HCT116 (cell line): ENCODE results near the gene TENM3.

Experiments used
- CEBPB ChIP-seq: IDR thresholded peaks from 2 replicates; pipeline ENCODE4 v1.6.1; 2012; ENCODE audit warnings: low read depth
- CTCF ChIP-seq, 3 experiments: fragments of 200-600 bp in 1 of 3; sonication (generic) in 1 of 3; IDR thresholded peaks in 2 of 3; conservative IDR thresholded peaks in 1 of 3; 2 replicates each; pipeline ENCODE4 v1.5.1; 2012 to 2017; ENCODE audit warnings: low read depth in 2 of 3, low read length in 2 of 3, antibody characterized with exemption in 1 of 3, borderline replicate concordance in 1 of 3, control low read depth in 1 of 3, mild to moderate bottlenecking in 1 of 3, mixed read lengths in 1 of 3, mixed run types in 1 of 3, moderate library complexity in 1 of 3; ENCODE audit not compliant: insufficient read depth in 1 of 3
- EZH2 ChIP-seq: fragments of 200-600 bp; sonication (generic); IDR thresholded peaks from 2 replicates; pipeline ENCODE4 v1.6.1; 2017; ENCODE audit warnings: antibody characterized with exemption, mixed run types
- MAX ChIP-seq: IDR thresholded peaks from 2 replicates; pipeline ENCODE4 v1.6.1; 2012
- POLR2A ChIP-seq: IDR thresholded peaks from 2 replicates; pipeline ENCODE4 v1.7.0; 2011; ENCODE audit warnings: borderline replicate concordance; ENCODE audit not compliant: insufficient read depth, insufficient read length; ENCODE audit errors: extremely low read depth
- POLR2AphosphoS5 ChIP-seq: IDR thresholded peaks from 2 replicates; pipeline ENCODE4 v1.6.1; 2011; ENCODE audit warnings: mild to moderate bottlenecking, low read depth, low read length, moderate library complexity
- RAD21 ChIP-seq: IDR thresholded peaks from 2 replicates; pipeline ENCODE4 v1.6.1; 2012; ENCODE audit warnings: low read depth, mild to moderate bottlenecking
- SIN3A ChIP-seq: IDR thresholded peaks from 2 replicates; pipeline ENCODE4 v1.6.1; 2012; ENCODE audit warnings: low read depth
- SP1 ChIP-seq: IDR thresholded peaks from 2 replicates; pipeline ENCODE4 v1.6.1; 2012; ENCODE audit warnings: low read depth
- YY1 ChIP-seq: IDR thresholded peaks from 2 replicates; pipeline ENCODE4 v1.6.1; 2011; ENCODE audit warnings: low read length, low read depth, moderate library complexity, mild to moderate bottlenecking; ENCODE audit not compliant: insufficient replicate concordance; ENCODE audit errors: extremely low read depth
- ZBTB33 ChIP-seq: IDR thresholded peaks from 2 replicates; pipeline ENCODE4 v1.6.1; 2011; ENCODE audit warnings: mild to moderate bottlenecking, low read length, moderate library complexity; ENCODE audit not compliant: insufficient replicate concordance; ENCODE audit errors: extremely low read depth
- ZNF274 ChIP-seq: fragments of 200-500 bp; sonication (Bioruptor generic); IDR thresholded peaks from 2 replicates; pipeline ENCODE4 v1.6.1; 2014; ENCODE audit warnings: mild to moderate bottlenecking, low read depth, low read length, inconsistent platforms
- TF ChIP-seq, protein P1 (sequence below): IDR thresholded peaks from 2 replicates; pipeline ENCODE4 v1.6.1; 2012; ENCODE audit warnings: low read depth

DNA sequence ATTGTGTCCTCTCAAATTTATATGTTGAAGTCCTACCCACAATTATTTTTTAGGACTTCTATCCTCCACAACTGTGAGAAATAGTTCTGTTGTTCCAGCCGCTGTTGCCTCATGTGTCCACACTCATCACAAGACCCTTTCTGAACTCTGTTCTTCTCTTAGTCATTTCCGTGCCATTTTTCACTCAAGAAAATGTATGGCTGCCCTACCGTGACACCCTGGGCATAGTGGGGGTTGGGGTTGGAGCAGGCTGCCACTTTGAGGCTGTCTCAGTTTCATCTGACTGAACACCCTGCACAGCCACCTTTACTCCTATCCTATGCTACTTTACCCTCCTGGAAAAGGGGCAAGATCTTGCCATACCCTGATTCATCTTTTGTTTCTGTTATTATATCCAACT, 319.1 kb downstream of the TENM3 start:
- TF ChIP-seq YY1 = no peak
- no peak for TF ChIP-seq SP1
- TF ChIP-seq CTCF (IDR thresholded peaks at IDR 0.05 in 2 of 3, conservative IDR thresholded peaks at IDR 0.05 in 1 of 3; ENCODE audit: borderline replicate concordance in 1 of 3, insufficient read depth in 1 of 3, low read depth in 2 of 3, low read length in 2 of 3) = no peak
- no peak for TF ChIP-seq POLR2A
- TF ChIP-seq RAD21 = no peak
- TF ChIP-seq ZNF274 = no peak
- no peak for TF ChIP-seq MAX
- TF ChIP-seq CEBPB = no peak
- no peak for TF ChIP-seq EZH2
- no peak for TF ChIP-seq POLR2AphosphoS5
- TF ChIP-seq, protein P1, sequence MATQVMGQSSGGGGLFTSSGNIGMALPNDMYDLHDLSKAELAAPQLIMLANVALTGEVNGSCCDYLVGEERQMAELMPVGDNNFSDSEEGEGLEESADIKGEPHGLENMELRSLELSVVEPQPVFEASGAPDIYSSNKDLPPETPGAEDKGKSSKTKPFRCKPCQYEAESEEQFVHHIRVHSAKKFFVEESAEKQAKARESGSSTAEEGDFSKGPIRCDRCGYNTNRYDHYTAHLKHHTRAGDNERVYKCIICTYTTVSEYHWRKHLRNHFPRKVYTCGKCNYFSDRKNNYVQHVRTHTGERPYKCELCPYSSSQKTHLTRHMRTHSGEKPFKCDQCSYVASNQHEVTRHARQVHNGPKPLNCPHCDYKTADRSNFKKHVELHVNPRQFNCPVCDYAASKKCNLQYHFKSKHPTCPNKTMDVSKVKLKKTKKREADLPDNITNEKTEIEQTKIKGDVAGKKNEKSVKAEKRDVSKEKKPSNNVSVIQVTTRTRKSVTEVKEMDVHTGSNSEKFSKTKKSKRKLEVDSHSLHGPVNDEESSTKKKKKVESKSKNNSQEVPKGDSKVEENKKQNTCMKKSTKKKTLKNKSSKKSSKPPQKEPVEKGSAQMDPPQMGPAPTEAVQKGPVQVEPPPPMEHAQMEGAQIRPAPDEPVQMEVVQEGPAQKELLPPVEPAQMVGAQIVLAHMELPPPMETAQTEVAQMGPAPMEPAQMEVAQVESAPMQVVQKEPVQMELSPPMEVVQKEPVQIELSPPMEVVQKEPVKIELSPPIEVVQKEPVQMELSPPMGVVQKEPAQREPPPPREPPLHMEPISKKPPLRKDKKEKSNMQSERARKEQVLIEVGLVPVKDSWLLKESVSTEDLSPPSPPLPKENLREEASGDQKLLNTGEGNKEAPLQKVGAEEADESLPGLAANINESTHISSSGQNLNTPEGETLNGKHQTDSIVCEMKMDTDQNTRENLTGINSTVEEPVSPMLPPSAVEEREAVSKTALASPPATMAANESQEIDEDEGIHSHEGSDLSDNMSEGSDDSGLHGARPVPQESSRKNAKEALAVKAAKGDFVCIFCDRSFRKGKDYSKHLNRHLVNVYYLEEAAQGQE = no peak
- TF ChIP-seq SIN3A = no peak
- no peak for TF ChIP-seq ZBTB33
